ENCODE data around the gene CAMK4. TPM values are rescaled to one million over a fixed set of nuclear protein-coding genes. Genes with fewer than 3 reads are reported as not detected.

Gene CAMK4
- total and polyA plus RNA-seq, 2 experiments from 2014 or later: 4.2 to 7.3 TPM

GRCh38 chr5:111385051-111385450 lies 160.9 kb downstream of the CAMK4 start:
- Mint-ChIP-seq H3K27me3 (ENCODE audit: insufficient read depth, low read depth, poor library complexity) (no peaks in the 10 kb centered on the region), H3K36me3 (ENCODE audit: low read depth) (no peaks in the 10 kb centered on the region), H3K4me3 (no peak overlapping the region), H3K9me3 (no peaks in the 10 kb centered on the region), H3K4me1 (no peaks in the 10 kb centered on the region; the same call in 2 of the 3 replicates), H3K27ac (no peak overlapping the region)
- H3K36me3 ChIP-seq (ENCODE audit: insufficient read depth): no peaks in the 10 kb centered on the region
- no peaks in the 10 kb centered on the region for H3F3A ChIP-seq (replicated peaks; ENCODE audit: low read depth)
- H2AFZ ChIP-seq: no peak overlapping the region
- DNase-seq (ENCODE audit: low spot score) (no peak), ATAC-seq (no peak)
- H4K20me1 ChIP-seq (replicated peaks; ENCODE audit: insufficient read depth): no peaks in the 10 kb centered on the region
- H3K9me2 ChIP-seq (ENCODE audit: insufficient read depth): no peaks in the 10 kb centered on the region
- H3K27me3 ChIP-seq (ENCODE audit: insufficient read depth): no peaks in the 10 kb centered on the region
- TF ChIP-seq POLR2AphosphoS5 (IDR thresholded peaks at IDR 0.05; ENCODE audit: low read depth): no peak
- TF ChIP-seq EZH2 (IDR thresholded peaks at IDR 0.05; ENCODE audit: low read depth, unreplicated experiment): no peak
- TF ChIP-seq ZNF114 (CRISPR knock-in tag; IDR thresholded peaks at IDR 0.05): no peak
- no peak for TF ChIP-seq REST (IDR thresholded peaks at IDR 0.05; ENCODE audit: unreplicated experiment)
- H3K4me1 ChIP-seq (ENCODE audit: insufficient read depth): no peaks in the 10 kb centered on the region
- H3K4me2 ChIP-seq: no peak overlapping the region
- no peaks in the 10 kb centered on the region for H3K79me2 ChIP-seq (replicated peaks; ENCODE audit: insufficient read depth)
- H3K4me3 ChIP-seq: no peak overlapping the region
- H3K27ac ChIP-seq (ENCODE audit: low read depth): no peak overlapping the region

GRCh38 chr5:111385970-111386831 lies 162.0 kb downstream of the CAMK4 start:
- no peak overlapping the region for H2AFZ ChIP-seq
- no peak for TF ChIP-seq EZH2phosphoT487 (IDR thresholded peaks at IDR 0.05; ENCODE audit: unreplicated experiment)
- no peak for TF ChIP-seq NANOG (IDR thresholded peaks at IDR 0.05; ENCODE audit: borderline replicate concordance)
- TF ChIP-seq ZNF331 (CRISPR knock-in tag; IDR thresholded peaks at IDR 0.05; ENCODE audit: low read depth): no peak
- no peak for TF ChIP-seq ZNF462 (CRISPR knock-in tag; IDR thresholded peaks at IDR 0.05)
- no peak for TF ChIP-seq EZH2 (IDR thresholded peaks at IDR 0.05; ENCODE audit: low read depth, unreplicated experiment)
- no peak for TF ChIP-seq POLR2AphosphoS5 (IDR thresholded peaks at IDR 0.05; ENCODE audit: low read depth)

More at GRCh38 chr5:111385970-111386831, 162.0 kb downstream of the CAMK4 start:
- Mint-ChIP-seq H3K27me3 (ENCODE audit: insufficient read depth, low read depth, poor library complexity) (no peaks in the 10 kb centered on the region), H3K4me3 (no peak overlapping the region), H3K27ac (no peak overlapping the region; the same call in 1 of the 2 replicates), H3K4me1 (peaks cover under 1% of the 10 kb centered on the region; the same call in 2 of the 3 replicates), H3K36me3 (ENCODE audit: low read depth) (no peaks in the 10 kb centered on the region), H3K9me3 (no peaks in the 10 kb centered on the region)
- no peaks in the 10 kb centered on the region for H3K9me2 ChIP-seq (ENCODE audit: insufficient read depth)
- H3K4me2 ChIP-seq: no peak overlapping the region
- no peaks in the 10 kb centered on the region for H4K20me1 ChIP-seq (replicated peaks; ENCODE audit: insufficient read depth)
- ATAC-seq (no peak), DNase-seq (ENCODE audit: low spot score) (no peak)
- H3F3A ChIP-seq (replicated peaks; ENCODE audit: low read depth): no peaks in the 10 kb centered on the region
- no peaks in the 10 kb centered on the region for H3K79me2 ChIP-seq (replicated peaks; ENCODE audit: insufficient read depth)
- H3K36me3 ChIP-seq (ENCODE audit: insufficient read depth): no peaks in the 10 kb centered on the region
- H3K4me3 ChIP-seq: no peak overlapping the region
- no peaks in the 10 kb centered on the region for H3K4me1 ChIP-seq (ENCODE audit: insufficient read depth)
- H3K27ac ChIP-seq (ENCODE audit: low read depth): no peak overlapping the region
- no peaks in the 10 kb centered on the region for H3K27me3 ChIP-seq (ENCODE audit: insufficient read depth)
